Astrocyte of the spinal cord (primary cell): ENCODE measurements around the gene TRIM6.

Experiments used
- DNase-seq: peaks from one replicate; pipeline ENCODE4 v3.0.0; 2011; ENCODE audit warnings: low read depth, low spot score
- H3K4me3 ChIP-seq: 2 replicates; pipeline ENCODE4 v1.5.1; 2011; ENCODE audit warnings: low read depth, mild to moderate bottlenecking, low read length, moderate library complexity
- CTCF ChIP-seq: IDR thresholded peaks from 2 replicates; pipeline ENCODE4 v1.5.1; 2012; ENCODE audit warnings: low read depth, mild to moderate bottlenecking, low read length, inconsistent platforms
- in situ Hi-C: cut with HindIII; loops from 2 replicates; pipeline ENCODE4 v1.10.0; 2017; ENCODE audit warnings: low sequenced_read_pairs

TRIM6 gene

GRCh38 chr11:5620651-5621521 is 24.4 kb downstream of the TRIM6 start:
- no peak overlapping the region for H3K4me3 ChIP-seq
- in situ Hi-C loops = no loop called here
- peak; percentile 89 for DNase-seq
- TF ChIP-seq CTCF = no peak

GRCh38 chr11:5621580-5621979 is 25.1 kb downstream of the TRIM6 start:
- H3K4me3 ChIP-seq = no peak overlapping the region
- no peak for TF ChIP-seq CTCF
- no peak for DNase-seq
- in situ Hi-C loops = no loop called here

GRCh38 chr11:5622802-5623201 is 26.4 kb downstream of the TRIM6 start:
- in situ Hi-C loops = no loop called here
- TF ChIP-seq CTCF = no peak
- no peak overlapping the region for H3K4me3 ChIP-seq
- DNase-seq = no peak

- DNase-seq = peak; percentile 67
- in situ Hi-C loops = no loop called here
- peak within 1 kb of the TSS; percentile 49 for H3K4me3 ChIP-seq
- no peak for TF ChIP-seq CTCF
These were observed 28.2 kb downstream of the TRIM6 start, which contains the start of gene TRIM34 for GRCh38 chr11:5624489-5625279. TRIM34 (plus strand) TSS chr11:5625001; CDS start chr11:5632332, 7,331 bp downstream.

- peak overlapping the region; percentile 49 for H3K4me3 ChIP-seq
- TF ChIP-seq CTCF = no peak
- in situ Hi-C loops = no loop called here
- DNase-seq = no peak
These were observed 28.8 kb downstream of the TRIM6 start for GRCh38 chr11:5625281-5625680.

GRCh38 chr11:5626196-5626595 is 29.8 kb downstream of the TRIM6 start:
- in situ Hi-C loops = no loop called here
- no peak for TF ChIP-seq CTCF
- H3K4me3 ChIP-seq = no peak overlapping the region
- DNase-seq = no peak
